H1 (cell line): Measurements from ENCODE around the gene SCARF1. TPM values are rescaled to one million over a fixed set of nuclear protein-coding genes. Genes with fewer than 3 reads are reported as not detected.

Source experiments
- BACH1 ChIP-seq: IDR thresholded peaks from 2 replicates; pipeline ENCODE4 v1.6.1; 2012; ENCODE audit warnings: low read length, improper control_type of control experiment
- CBX8 ChIP-seq: fragments of 300-800, 300-1000 bp; sonication (generic); IDR thresholded peaks from 2 replicates; pipeline ENCODE4 v1.7.1; 2016; ENCODE audit warnings: low read depth, low read length, borderline replicate concordance
- CHD7 ChIP-seq: fragments of 300-600 bp; sonication (generic); IDR thresholded peaks from 2 replicates; pipeline ENCODE4 v1.7.1; 2012; ENCODE audit warnings: low read length, moderate library complexity, mild to moderate bottlenecking, inconsistent platforms; ENCODE audit not compliant: insufficient replicate concordance
- GTF2F1 ChIP-seq: IDR thresholded peaks from 2 replicates; pipeline ENCODE4 v1.6.1; 2012; ENCODE audit warnings: low read depth, low read length, improper control_type of control experiment, borderline replicate concordance
- NANOG ChIP-seq: IDR thresholded peaks from 2 replicates; pipeline ENCODE4 v1.6.1; 2011; ENCODE audit warnings: low read length, low read depth, mild to moderate bottlenecking, inconsistent platforms; ENCODE audit not compliant: insufficient read depth, poor library complexity, severe bottlenecking
- RAD21 ChIP-seq, 2 experiments: IDR thresholded peaks in 1 of 2; conservative IDR thresholded peaks in 1 of 2; 2 replicates each; pipeline ENCODE4 v1.6.1; 2011; ENCODE audit warnings: low read depth in 2 of 2, low read length in 2 of 2, improper control_type of control experiment in 1 of 2, inconsistent platforms in 1 of 2, mild to moderate bottlenecking in 1 of 2, moderate library complexity in 1 of 2
- RXRA ChIP-seq: IDR thresholded peaks from 2 replicates; pipeline ENCODE4 v1.6.1; 2011; ENCODE audit warnings: low read depth, mild to moderate bottlenecking, low read length, moderate library complexity; ENCODE audit not compliant: insufficient read depth
- SUZ12 ChIP-seq: fragments of 200-600 bp; sonication (generic); IDR thresholded peaks from 2 replicates; pipeline ENCODE4 v1.6.1; 2012; ENCODE audit warnings: mild to moderate bottlenecking, inconsistent platforms, low read length, moderate library complexity, mixed read lengths
- TCF12 ChIP-seq: IDR thresholded peaks from 2 replicates; pipeline ENCODE4 v1.6.1; 2011; ENCODE audit warnings: low read depth, mild to moderate bottlenecking, low read length
- polyA plus RNA-seq, 7 experiments: library from polyadenylated mRNA; depleted of rRNA in 3 of 7; stranded (reverse) in 5 of 7; unstranded in 2 of 7; fragments of >200 nt in 5 of 7; fragments of 200-250 nt in 2 of 7; gene quantifications; 1 replicate in 5 of 7; 2 replicates in 1 of 7; 4 replicates in 1 of 7; pipeline versions ENCODE4 v1.2.1 to v1.2.3, GENCODE V29; 2011 to 2013; ENCODE audit warnings: missing spikeins in 2 of 7, mixed read lengths in 2 of 7
- total RNA-seq: library from RNA; stranded (reverse); fragmentation: NEBNext Ultra II Directional; extraction: Animal tissue kit (Norgen Biotek cat#: 25700); gene quantifications from 2 replicates; pipeline ENCODE4 v1.2.1, GENCODE V29; 2021

The SCARF1 gene
- total and polyA plus RNA-seq, 2 of the 8 experiments (the other 6 are each of a cell fraction or from before 2014, with no cell fraction given): 1.1 to 1.6 TPM

GRCh38 chr17:1684378-1685189, 39.1 kb upstream of the SCARF1 start, which contains the start of gene PRPF8 (continued):
- TF ChIP-seq CHD7 (no peak), CBX8 (no peak), RXRA (no peak), NANOG (no peak), RAD21 (IDR thresholded peaks at IDR 0.05 in 1 of 2, conservative IDR thresholded peaks at IDR 0.05 in 1 of 2; ENCODE audit: low read depth in 2 of 2, low read length in 2 of 2) (no peak), SUZ12 (no peak), TCF12 (no peak), BACH1 (no peak), GTF2F1 (no peak)
